Duodenal mucosa (tissue), 2 donors: Measurements from ENCODE around the gene TMEM176B.

ENCODE experiments used
- H3K27ac ChIP-seq: one replicate; pipeline ENCODE4 v1.7.0; 2013; ENCODE audit warnings: low read depth, low read length
- H3K27me3 ChIP-seq, 2 donors: one replicate each; pipeline ENCODE4 v1.7.0; 2013; ENCODE audit warnings: low read length in 2 of 2, control low read depth in 1 of 2; ENCODE audit not compliant: insufficient read depth in 2 of 2, control insufficient read depth in 1 of 2
- H3K36me3 ChIP-seq, 2 donors: one replicate each; pipeline ENCODE4 v1.7.0; 2013; ENCODE audit warnings: low read length in 2 of 2, control low read depth in 1 of 2; ENCODE audit not compliant: insufficient read depth in 2 of 2, control insufficient read depth in 1 of 2
- H3K4me1 ChIP-seq, 2 donors: one replicate each; pipeline ENCODE4 v1.7.0; 2013; ENCODE audit warnings: low read length in 2 of 2, control low read depth in 1 of 2; ENCODE audit not compliant: insufficient read depth in 2 of 2, control insufficient read depth in 1 of 2
- H3K4me3 ChIP-seq, 2 donors: one replicate each; pipeline ENCODE4 v1.7.0; 2013; ENCODE audit warnings: low read length in 2 of 2, low read depth in 1 of 2
- H3K9ac ChIP-seq, 2 donors: one replicate each; pipeline ENCODE4 v1.7.0; 2013; ENCODE audit warnings: low read length in 2 of 2, low read depth in 1 of 2
- H3K9me3 ChIP-seq, 2 donors: one replicate each; pipeline ENCODE4 v1.7.0; 2013; ENCODE audit warnings: low read length in 2 of 2, control low read depth in 1 of 2; ENCODE audit not compliant: control insufficient read depth in 1 of 2

The TMEM176B gene

GRCh38 chr7:150754951-150755350 lies 45.2 kb downstream of the TMEM176B start:
- Histone ChIP-seq H3K9me3 (no peaks in the 10 kb centered on the region), H3K36me3 (no peaks in the 10 kb centered on the region), H3K4me3 (no peak overlapping the region), H3K27ac (no peak overlapping the region), H3K9ac (no peak overlapping the region), H3K4me1 (peaks cover 0 to 2% of the 10 kb centered on the region in 2 donors), H3K27me3 (no peaks in the 10 kb centered on the region)

DNA sequence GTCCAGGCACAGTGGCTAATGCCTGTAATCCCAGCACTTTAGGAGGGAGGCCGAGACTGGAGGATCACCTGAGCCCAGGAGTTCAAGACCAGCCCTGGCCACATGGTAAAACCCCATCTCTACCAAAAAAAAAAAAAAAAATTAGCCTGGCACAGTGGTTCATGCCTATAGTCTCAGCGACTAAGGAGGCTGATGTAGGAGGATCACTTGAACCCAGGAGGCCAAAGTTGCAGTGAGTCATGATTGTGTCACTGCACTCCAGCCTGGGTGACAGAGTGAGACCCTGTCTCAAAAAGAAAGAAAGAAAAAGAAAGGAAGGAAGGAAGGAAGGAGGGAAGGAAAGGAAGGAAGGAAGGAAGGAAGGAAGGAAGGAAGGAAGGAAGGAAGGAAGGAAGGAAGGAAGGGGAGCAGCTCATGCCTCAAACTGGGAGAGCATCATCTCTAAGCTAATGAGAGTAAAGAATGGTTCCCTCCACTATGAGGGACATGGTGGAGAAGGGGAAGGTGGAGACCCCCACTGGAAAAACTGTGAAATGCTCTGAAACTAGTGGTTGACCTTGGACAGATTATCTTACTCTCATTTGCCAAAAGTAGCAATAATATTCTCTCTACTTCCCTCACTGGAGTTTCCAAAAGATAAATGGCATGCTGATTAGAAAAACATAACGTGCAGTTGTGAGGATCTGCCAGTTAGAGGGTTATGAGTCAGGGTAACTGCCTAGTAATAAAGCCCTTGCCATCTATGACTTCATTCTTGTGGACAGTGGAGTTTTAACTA lies 46.1 kb downstream of the TMEM176B start:
- no peaks in the 10 kb centered on the region for H3K9me3 ChIP-seq
- H3K36me3 ChIP-seq, result no peaks in the 10 kb centered on the region
- peaks cover 0 to 2% of the 10 kb centered on the region in 2 donors for H3K4me1 ChIP-seq
- H3K9ac ChIP-seq, result no peak overlapping the region
- H3K4me3 ChIP-seq, result no peak overlapping the region
- no peaks in the 10 kb centered on the region for H3K27me3 ChIP-seq
- no peak overlapping the region for H3K27ac ChIP-seq

- Histone ChIP-seq H3K9ac (no peak overlapping the region), H3K4me3 (no peak overlapping the region), H3K4me1 (peaks cover 0 to 2% of the 10 kb centered on the region in 2 donors), H3K27me3 (no peaks in the 10 kb centered on the region), H3K9me3 (no peaks in the 10 kb centered on the region), H3K36me3 (no peaks in the 10 kb centered on the region), H3K27ac (no peak overlapping the region)
These were observed 46.9 kb downstream of the TMEM176B start for GRCh38 chr7:150753239-150753638.

- Histone ChIP-seq H3K9me3 (no peaks in the 10 kb centered on the region), H3K4me1 (peaks cover 0 to 2% of the 10 kb centered on the region in 2 donors), H3K4me3 (no peak overlapping the region), H3K36me3 (no peaks in the 10 kb centered on the region), H3K9ac (no peak overlapping the region), H3K27me3 (no peaks in the 10 kb centered on the region), H3K27ac (no peak overlapping the region)
These were observed 48.5 kb downstream of the TMEM176B start for GRCh38 chr7:150751702-150752101.

- Histone ChIP-seq H3K27ac (no peak overlapping the region), H3K27me3 (no peaks in the 10 kb centered on the region), H3K9me3 (no peaks in the 10 kb centered on the region), H3K4me3 (no peak overlapping the region), H3K4me1 (no peaks in the 10 kb centered on the region), H3K36me3 (peaks cover 0 to 1% of the 10 kb centered on the region in 2 donors), H3K9ac (no peak overlapping the region)
These were observed 51.8 kb downstream of the TMEM176B start for GRCh38 chr7:150748376-150748775.

GRCh38 chr7:150746921-150747320 lies 53.2 kb downstream of the TMEM176B start:
- Histone ChIP-seq H3K9ac (no peak overlapping the region), H3K27me3 (no peaks in the 10 kb centered on the region), H3K4me3 (no peak overlapping the region), H3K9me3 (no peaks in the 10 kb centered on the region), H3K4me1 (peaks cover 0 to 2% of the 10 kb centered on the region in 2 donors), H3K36me3 (peaks cover 0 to 15% of the 10 kb centered on the region in 2 donors), H3K27ac (no peak overlapping the region)

- H3K27ac ChIP-seq, result no peak overlapping the region
- H3K36me3 ChIP-seq, result peaks cover 0 to 15% of the 10 kb centered on the region in 2 donors
- peaks cover 0 to 2% of the 10 kb centered on the region in 2 donors for H3K4me1 ChIP-seq
- no peak overlapping the region for H3K9ac ChIP-seq
- H3K9me3 ChIP-seq, result no peaks in the 10 kb centered on the region
- H3K27me3 ChIP-seq, result no peaks in the 10 kb centered on the region
- H3K4me3 ChIP-seq, result no peak overlapping the region
These were observed 54.3 kb downstream of the TMEM176B start for GRCh38 chr7:150745876-150746275.

DNA sequence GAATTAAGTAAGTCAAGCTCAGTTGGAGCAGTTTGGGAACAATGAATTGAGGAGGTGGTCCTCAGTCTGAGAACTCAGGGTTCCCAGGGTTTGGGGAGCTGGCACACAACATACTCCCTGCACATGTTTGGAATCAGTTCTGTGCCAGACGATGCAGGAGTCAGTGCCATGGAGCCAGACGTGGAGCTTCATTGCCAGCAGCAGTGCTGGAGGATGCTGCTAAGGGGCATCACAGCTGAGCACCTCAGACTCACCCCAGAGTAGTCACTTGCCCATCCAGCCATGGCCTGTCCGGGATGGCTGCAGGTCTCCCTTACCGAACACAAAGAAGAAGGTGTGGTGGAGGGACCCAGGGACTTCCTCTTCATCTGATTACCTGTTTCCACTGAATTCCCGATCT lies 55.1 kb downstream of the TMEM176B start:
- Histone ChIP-seq H3K27me3 (no peaks in the 10 kb centered on the region), H3K4me3 (no peak overlapping the region), H3K27ac (no peak overlapping the region), H3K4me1 (peaks cover 0 to 2% of the 10 kb centered on the region in 2 donors), H3K9ac (no peak overlapping the region), H3K36me3 (peaks cover 0 to 15% of the 10 kb centered on the region in 2 donors), H3K9me3 (no peaks in the 10 kb centered on the region)

GRCh38 chr7:150744041-150744656 lies 56.0 kb downstream of the TMEM176B start:
- H3K27ac ChIP-seq, result no peak overlapping the region
- no peaks in the 10 kb centered on the region for H3K27me3 ChIP-seq
- H3K4me3 ChIP-seq, result no peak overlapping the region
- H3K4me1 ChIP-seq, result peaks cover 0 to 2% of the 10 kb centered on the region in 2 donors
- no peak overlapping the region for H3K9ac ChIP-seq
- no peaks in the 10 kb centered on the region for H3K9me3 ChIP-seq
- peaks cover 0 to 15% of the 10 kb centered on the region in 2 donors for H3K36me3 ChIP-seq

DNA sequence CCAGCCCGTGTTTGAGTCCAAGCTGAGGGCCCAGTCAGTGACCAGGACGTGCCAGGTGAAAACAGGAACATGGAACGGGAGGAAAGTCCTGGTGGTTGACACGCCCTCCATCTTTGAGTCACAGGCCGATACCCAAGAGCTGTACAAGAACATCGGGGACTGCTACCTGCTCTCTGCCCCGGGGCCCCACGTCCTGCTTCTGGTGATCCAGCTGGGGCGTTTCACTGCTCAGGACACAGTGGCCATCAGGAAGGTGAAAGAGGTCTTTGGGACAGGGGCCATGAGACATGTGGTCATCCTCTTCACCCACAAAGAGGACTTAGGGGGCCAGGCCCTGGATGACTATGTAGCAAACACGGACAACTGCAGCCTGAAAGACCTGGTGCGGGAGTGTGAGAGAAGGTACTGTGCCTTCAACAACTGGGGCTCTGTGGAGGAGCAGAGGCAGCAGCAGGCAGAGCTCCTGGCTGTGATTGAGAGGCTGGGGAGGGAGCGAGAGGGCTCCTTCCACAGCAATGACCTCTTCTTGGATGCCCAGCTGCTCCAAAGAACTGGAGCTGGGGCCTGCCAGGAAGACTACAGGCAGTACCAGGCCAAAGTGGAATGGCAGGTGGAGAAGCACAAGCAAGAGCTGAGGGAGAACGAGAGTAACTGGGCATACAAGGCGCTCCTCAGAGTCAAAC lies 57.7 kb downstream of the TMEM176B start:
- Histone ChIP-seq H3K9ac (no peak overlapping the region), H3K36me3 (peaks cover 0 to 15% of the 10 kb centered on the region in 2 donors), H3K4me1 (peaks cover 0 to 2% of the 10 kb centered on the region in 2 donors), H3K27me3 (no peaks in the 10 kb centered on the region), H3K9me3 (no peaks in the 10 kb centered on the region), H3K27ac (no peak overlapping the region), H3K4me3 (peak overlapping the region in 1 of 2 donors; percentile 7)
